ENCODE results near the gene HMCN2. TPM values are rescaled to one million over a fixed set of nuclear protein-coding genes. Genes with fewer than 3 reads are reported as not detected.

HMCN2 gene
- total RNA-seq, 1 experiment from 2014 or later = 1.6 TPM

DNA sequence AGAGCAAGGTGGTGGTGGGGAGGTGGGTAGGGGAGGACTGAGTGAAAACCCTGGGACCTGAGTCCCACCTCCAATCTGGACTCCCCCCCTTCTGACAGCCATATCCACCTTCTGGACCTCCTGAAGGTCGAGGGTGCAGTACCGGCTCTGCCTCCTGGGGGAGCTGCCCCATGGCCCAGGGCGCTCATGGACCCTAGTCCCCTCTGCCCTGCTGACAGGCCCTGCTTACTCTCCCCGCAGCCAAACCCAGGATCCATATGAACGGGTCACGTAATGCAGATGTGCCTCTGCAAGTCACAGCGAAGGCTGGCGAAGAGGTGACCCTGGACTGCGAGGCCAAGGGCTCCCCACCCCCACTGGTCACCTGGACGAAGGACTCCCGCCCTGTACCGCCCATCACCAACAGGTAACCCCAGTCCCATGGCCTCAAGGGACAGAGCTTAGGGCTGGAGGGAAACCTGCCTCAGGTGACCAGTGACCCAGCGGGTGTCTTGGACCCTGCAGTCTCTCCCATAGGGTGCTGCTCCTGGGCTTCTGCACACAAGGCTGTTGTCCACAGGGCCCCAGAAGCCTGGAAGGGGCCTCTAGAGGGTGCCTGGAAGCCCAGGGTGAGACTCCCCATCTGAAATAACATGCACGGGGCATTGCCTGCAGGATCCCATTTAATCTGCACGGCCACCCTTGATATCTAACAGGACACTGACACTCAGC is 61.7 kb downstream of the HMCN2 start:
- Histone ChIP-seq H3K9me2 (ENCODE audit: insufficient read depth) (no peaks in the 10 kb centered on the region), H4K20me1 (ENCODE audit: insufficient read depth) (no peaks in the 10 kb centered on the region), H3K9me3 (ENCODE audit: insufficient read depth, low read depth) (no peaks in the 10 kb centered on the region), H2AFZ (no peak overlapping the region), H3K4me3 (no peak overlapping the region), H3K4me1 (replicated peaks; ENCODE audit: insufficient read depth) (no peaks in the 10 kb centered on the region), H3K36me3 (ENCODE audit: low read depth) (no peaks in the 10 kb centered on the region), H3K79me2 (ENCODE audit: low read depth) (no peaks in the 10 kb centered on the region), H3K27me3 (ENCODE audit: insufficient read depth, low read depth) (peaks cover 72% of the 10 kb centered on the region), H3K27ac (no peak overlapping the region), H3K4me2 (no peak overlapping the region), H3F3A (ENCODE audit: insufficient read depth, low read depth) (no peaks in the 10 kb centered on the region)
- ChIA-PET CTCF (interaction anchor here (0.6 kb wide), 1 partner anchor 525 kb away, joined by 7 read pairs; the partner anchor contains the start of gene TOR1B), POLR2A (ENCODE audit: unreplicated experiment) (no interaction called here)
- intact Hi-C loops (cut with micrococcal nuclease; ENCODE audit: unreplicated experiment) = no loop called here
- TF ChIP-seq EZH2 (IDR thresholded peaks at IDR 0.05; ENCODE audit: low read depth) = no peak
- TF ChIP-seq, protein P1, sequence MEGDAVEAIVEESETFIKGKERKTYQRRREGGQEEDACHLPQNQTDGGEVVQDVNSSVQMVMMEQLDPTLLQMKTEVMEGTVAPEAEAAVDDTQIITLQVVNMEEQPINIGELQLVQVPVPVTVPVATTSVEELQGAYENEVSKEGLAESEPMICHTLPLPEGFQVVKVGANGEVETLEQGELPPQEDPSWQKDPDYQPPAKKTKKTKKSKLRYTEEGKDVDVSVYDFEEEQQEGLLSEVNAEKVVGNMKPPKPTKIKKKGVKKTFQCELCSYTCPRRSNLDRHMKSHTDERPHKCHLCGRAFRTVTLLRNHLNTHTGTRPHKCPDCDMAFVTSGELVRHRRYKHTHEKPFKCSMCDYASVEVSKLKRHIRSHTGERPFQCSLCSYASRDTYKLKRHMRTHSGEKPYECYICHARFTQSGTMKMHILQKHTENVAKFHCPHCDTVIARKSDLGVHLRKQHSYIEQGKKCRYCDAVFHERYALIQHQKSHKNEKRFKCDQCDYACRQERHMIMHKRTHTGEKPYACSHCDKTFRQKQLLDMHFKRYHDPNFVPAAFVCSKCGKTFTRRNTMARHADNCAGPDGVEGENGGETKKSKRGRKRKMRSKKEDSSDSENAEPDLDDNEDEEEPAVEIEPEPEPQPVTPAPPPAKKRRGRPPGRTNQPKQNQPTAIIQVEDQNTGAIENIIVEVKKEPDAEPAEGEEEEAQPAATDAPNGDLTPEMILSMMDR (conservative IDR thresholded peaks at IDR 0.05) = peak; percentile 47
- no TSS peak for BruUV-seq (replicated peaks)
- no peak for DNase-seq

DNA sequence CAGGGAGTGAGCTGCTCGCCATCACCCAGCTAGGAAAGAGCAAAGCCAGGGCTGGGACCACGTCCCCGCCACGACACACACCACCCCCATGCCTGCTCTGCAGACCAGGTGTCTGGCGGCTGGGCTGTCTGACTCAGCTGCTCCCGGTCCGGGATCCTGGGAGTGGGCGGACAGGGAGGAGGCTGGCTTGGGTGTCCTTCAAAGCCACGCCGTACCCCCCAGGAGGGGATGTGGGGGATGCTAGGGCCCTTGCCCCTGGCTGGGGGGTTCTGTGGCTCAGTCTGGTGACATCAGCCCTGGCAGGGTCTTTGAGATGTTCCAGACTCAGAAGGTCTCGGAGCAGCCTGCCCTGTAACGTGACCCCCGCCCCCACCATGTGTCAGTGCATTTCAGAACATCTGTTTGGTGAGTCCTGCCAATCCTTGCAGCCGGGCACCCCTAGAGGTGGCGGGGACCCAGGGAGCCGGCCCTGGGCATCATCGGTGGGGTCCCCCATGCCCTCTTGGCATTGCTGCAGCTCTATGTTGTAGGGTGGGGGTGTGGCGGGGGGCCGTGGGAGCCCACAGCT is 62.3 kb downstream of the HMCN2 start:
- no peak for DNase-seq
- no peaks in the 10 kb centered on the region for H3K79me2 ChIP-seq (ENCODE audit: low read depth)
- no peaks in the 10 kb centered on the region for H3F3A ChIP-seq (ENCODE audit: insufficient read depth, low read depth)
- no peaks in the 10 kb centered on the region for H3K36me3 ChIP-seq (ENCODE audit: low read depth)
- H3K9me3 ChIP-seq (ENCODE audit: insufficient read depth, low read depth) = no peaks in the 10 kb centered on the region
- no peak overlapping the region for H3K4me2 ChIP-seq
- TF ChIP-seq EZH2 (IDR thresholded peaks at IDR 0.05; ENCODE audit: low read depth) = no peak
- TF ChIP-seq, protein P1 (conservative IDR thresholded peaks at IDR 0.05) = no peak
- CTCF ChIA-PET = no interaction called here
- no TSS peak for BruUV-seq (replicated peaks)
- no peak overlapping the region for H2AFZ ChIP-seq
- H3K27me3 ChIP-seq (ENCODE audit: insufficient read depth, low read depth) = peaks cover 65% of the 10 kb centered on the region
- no peaks in the 10 kb centered on the region for H4K20me1 ChIP-seq (ENCODE audit: insufficient read depth)
- no peaks in the 10 kb centered on the region for H3K9me2 ChIP-seq (ENCODE audit: insufficient read depth)
- H3K4me3 ChIP-seq = no peak overlapping the region
- no peak overlapping the region for H3K27ac ChIP-seq
- no peaks in the 10 kb centered on the region for H3K4me1 ChIP-seq (replicated peaks; ENCODE audit: insufficient read depth)
- POLR2A ChIA-PET (ENCODE audit: unreplicated experiment) = no interaction called here
- intact Hi-C loops (cut with micrococcal nuclease; ENCODE audit: unreplicated experiment) = no loop called here

DNA sequence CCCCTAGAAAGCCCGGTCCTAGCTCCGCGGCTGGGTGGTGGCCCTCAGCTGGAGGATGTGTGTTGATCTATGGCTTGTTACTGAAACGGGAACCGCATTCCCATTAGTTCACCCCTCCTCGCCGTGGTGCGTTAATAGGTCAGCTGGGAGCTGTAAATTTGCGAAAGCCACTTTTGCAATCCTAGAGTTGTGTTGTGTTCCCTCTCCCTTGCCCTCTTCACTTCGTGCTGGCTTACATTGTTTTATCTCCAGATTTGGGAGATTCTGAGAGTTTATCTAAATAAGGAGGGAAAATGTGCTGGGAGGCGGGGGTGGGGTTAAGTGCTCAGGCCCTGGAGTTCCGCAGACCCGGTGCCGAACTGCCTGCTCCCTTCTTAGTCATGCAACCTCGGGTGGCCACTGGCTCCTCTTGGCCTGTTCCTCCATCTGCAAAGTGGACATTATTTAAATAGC is 62.8 kb downstream of the HMCN2 start:
- Histone ChIP-seq H3F3A (ENCODE audit: insufficient read depth, low read depth) (no peaks in the 10 kb centered on the region), H3K36me3 (ENCODE audit: low read depth) (no peaks in the 10 kb centered on the region), H3K27ac (no peak overlapping the region), H3K4me1 (replicated peaks; ENCODE audit: insufficient read depth) (no peaks in the 10 kb centered on the region), H3K27me3 (ENCODE audit: insufficient read depth, low read depth) (peaks cover 60% of the 10 kb centered on the region), H3K4me2 (no peak overlapping the region), H2AFZ (no peak overlapping the region), H3K79me2 (ENCODE audit: low read depth) (no peaks in the 10 kb centered on the region), H3K9me3 (ENCODE audit: insufficient read depth, low read depth) (no peaks in the 10 kb centered on the region), H3K4me3 (no peak overlapping the region), H4K20me1 (ENCODE audit: insufficient read depth) (no peaks in the 10 kb centered on the region), H3K9me2 (ENCODE audit: insufficient read depth) (no peaks in the 10 kb centered on the region)
- no peak for DNase-seq
- intact Hi-C loops (cut with micrococcal nuclease; ENCODE audit: unreplicated experiment) = no loop called here
- no TSS peak for BruUV-seq (replicated peaks)
- POLR2A ChIA-PET (ENCODE audit: unreplicated experiment) = no interaction called here
- CTCF ChIA-PET = no interaction called here
- TF ChIP-seq EZH2 (IDR thresholded peaks at IDR 0.05; ENCODE audit: low read depth) = no peak
- TF ChIP-seq, protein P1 (conservative IDR thresholded peaks at IDR 0.05) = no peak
